Keratinocyte (primary cell): ENCODE measurements around the gene NINJ2.

Source experiments
- CTCF ChIP-seq, 3 experiments: IDR thresholded peaks in 1 of 3; conservative IDR thresholded peaks in 1 of 3; optimal IDR thresholded peaks in 1 of 3; 2 replicates in 2 of 3; 3 replicates in 1 of 3; pipeline versions ENCODE3 to v1.5.1; 2011; ENCODE audit warnings: low read length in 3 of 3, mild to moderate bottlenecking in 3 of 3, moderate library complexity in 2 of 3, control low read depth in 1 of 3, inconsistent platforms in 1 of 3; ENCODE audit not compliant: insufficient read depth in 2 of 3; ENCODE audit errors: extremely low read depth in 1 of 3
- EZH2 ChIP-seq: IDR thresholded peaks from one replicate; pipeline ENCODE4 v1.6.1; 2012; ENCODE audit warnings: inconsistent platforms, mild to moderate bottlenecking, low read length, moderate library complexity

- TF ChIP-seq CTCF (optimal IDR thresholded peaks at IDR 0.05 in 1 of 3, IDR thresholded peaks at IDR 0.05 in 1 of 3, conservative IDR thresholded peaks at IDR 0.05 in 1 of 3; ENCODE audit: extremely low read depth in 1 of 3, insufficient read depth in 2 of 3, low read length in 3 of 3) (no peak), EZH2 (no peak)
These were observed 99.4 kb downstream of the NINJ2 start for GRCh38 chr12:563787-564298.
